ENCODE data around the gene AGRP.

DNA sequence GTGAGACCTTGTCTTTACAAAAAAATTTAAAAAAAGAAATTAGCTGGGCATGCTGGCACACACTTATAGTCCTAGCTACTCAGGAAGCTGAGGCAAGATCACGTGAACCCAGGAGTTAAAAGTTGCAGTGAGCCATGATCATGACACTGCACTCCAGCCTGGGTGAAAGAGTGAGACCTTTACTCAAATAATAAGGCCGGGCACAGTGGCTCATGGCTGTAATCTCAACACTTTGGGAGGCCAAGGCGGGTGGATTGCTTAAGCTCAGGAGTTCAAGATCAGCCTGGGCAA lies 33.8 kb upstream of the AGRP start:
- TF ChIP-seq POLR2A (IDR thresholded peaks at IDR 0.05) (no peak), CTCF (IDR thresholded peaks at IDR 0.05) (no peak)
